GM08714 (cell line): ENCODE data around the gene TMIE.

Experiments used
- H3K4me3 ChIP-seq: fragments of 200-500 bp; sonication (Bioruptor generic); 2 replicates; pipeline ENCODE4 v1.5.1; 2014; ENCODE audit warnings: mild to moderate bottlenecking, low read length, inconsistent platforms
- ZNF274 ChIP-seq: IDR thresholded peaks from 2 replicates; pipeline ENCODE4 v1.6.1; 2012; ENCODE audit warnings: mild to moderate bottlenecking, low read depth, low read length

Gene TMIE

DNA sequence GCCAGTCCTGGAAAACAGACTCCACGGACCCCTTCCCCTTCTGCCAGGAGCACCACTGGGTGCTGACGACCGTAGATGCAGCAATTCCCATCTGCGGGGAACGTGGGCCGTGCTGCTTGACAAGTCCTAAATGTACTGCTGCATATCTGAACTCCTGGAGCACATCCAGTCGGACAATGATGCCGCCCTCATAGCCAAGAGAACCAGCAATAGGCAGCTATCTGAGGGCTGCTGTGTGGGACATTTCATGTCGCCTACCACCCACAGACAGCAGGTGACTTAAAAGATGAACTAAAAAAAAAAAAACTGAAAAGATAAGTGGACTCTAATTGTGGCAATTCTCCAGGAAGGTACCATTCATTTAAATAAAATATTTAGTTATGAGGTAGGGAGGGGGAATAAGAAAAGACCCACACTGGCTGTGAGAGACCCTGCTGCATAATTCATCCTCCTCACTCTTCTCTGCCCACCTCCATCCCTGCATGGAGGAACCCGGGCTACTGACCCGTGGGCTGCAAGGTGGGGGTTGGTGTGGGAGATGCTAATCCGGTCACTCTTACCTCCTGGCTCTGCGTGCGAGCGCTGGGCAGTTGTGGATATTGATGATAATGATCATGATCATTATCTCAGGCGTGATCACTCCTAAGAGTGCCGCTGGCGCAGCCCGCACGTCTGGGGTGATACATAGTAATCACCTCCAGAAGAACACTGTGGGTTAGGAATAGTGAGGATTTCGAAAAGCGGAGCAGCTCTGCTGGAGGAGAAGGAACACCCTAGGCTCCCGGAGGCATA is 36.0 kb upstream of the TMIE start:
- no peak for TF ChIP-seq ZNF274
- H3K4me3 ChIP-seq: no peak overlapping the region

DNA sequence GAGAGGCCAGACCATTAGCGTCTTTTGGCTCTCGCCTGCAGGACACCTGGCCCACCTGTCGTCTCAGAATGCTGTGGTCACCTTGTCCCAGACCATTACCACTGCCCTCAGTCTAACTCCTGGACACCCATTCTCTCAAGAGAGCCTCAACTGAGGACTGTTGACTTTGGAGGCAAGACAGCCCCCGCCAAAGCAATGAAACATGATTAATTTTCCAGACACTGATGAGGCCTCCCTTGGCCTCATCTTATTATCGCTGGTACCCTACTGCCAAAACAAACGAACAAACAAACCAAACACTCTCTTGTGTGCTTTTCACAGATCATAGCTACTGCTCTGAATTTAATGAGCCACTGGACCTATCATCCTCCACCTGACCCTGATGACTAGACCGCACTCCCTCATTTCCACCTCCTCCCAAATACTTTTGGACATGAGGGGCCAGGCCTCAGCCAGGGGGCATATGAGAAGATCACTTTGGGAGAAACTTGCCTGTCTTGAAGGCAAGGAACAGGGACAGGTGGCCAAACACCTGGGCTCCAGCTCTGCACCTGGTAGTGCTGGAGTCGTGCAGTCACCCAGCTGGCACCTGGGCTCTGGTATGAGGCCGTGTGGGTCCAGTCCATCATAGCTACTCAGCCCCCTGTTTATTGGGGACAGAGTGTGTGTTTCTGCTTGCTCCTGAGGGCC is 35.3 kb upstream of the TMIE start:
- no peak for TF ChIP-seq ZNF274
- H3K4me3 ChIP-seq: no peak overlapping the region

DNA sequence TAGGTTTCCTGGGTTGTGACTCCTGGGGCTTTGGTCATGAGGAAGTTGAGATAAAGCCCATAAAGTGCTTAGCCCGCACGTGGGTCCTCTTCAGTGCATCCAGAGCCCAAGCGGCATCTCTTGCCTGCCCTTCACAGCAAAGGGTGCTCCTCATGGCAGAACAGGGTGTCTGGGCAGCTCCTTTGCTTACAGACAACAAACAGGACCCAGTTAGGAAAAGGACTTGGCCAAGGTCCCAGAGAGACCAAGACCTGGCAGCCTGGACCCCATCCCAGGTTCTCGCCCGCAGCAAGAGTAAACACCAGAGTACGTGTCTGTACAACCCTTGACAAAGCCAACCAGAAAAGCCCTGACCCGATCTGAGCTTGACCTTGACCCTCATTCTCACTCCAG is 34.7 kb upstream of the TMIE start:
- TF ChIP-seq ZNF274: no peak
- no peak overlapping the region for H3K4me3 ChIP-seq

DNA sequence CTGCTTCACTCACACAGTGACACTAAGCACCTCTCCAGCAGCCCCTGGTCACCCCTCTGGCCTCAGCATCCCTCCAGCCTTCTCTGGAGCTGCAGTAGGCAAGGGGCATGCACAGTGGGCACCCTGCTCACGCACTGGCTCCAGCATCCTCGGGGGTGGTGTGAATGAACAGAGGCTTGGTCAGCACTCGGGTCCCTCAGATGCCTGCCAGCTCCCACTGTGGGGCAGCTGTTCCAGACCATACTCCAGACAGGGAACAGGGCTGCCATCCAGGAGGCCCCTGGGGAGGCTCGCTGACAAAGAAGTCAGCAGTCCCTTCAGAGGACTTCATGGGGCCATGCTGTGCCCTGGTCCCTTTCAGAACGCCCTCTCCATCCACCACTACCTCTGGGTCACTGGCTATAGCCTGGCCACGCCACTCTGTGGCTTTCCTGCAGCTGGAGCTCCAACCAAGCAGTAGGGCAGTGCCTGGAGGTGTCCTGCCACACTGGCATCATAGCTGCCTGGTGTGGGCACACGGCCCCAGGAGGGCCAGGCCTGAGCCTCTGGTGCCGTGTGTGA is 34.1 kb upstream of the TMIE start:
- TF ChIP-seq ZNF274: no peak
- H3K4me3 ChIP-seq: no peak overlapping the region

DNA sequence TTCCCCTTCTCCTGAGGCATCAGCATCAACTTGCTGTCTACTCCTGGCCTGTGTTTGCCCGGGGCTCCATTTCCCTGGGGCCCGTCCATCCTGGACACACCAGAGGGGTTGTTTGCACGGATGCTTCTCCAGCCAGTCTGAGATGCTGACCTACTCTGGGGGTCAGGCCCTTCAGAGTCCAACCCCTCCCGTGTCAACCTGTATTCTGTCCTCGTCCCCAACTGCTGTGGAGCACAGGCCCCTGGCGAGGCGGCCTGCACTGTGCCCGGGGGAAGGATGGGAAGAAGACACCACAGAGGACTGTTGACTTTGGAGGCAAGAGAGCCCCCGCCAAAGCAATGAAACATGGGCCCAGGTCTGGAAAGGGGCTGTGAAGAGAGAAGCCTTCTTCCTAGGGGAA is 33.5 kb upstream of the TMIE start:
- TF ChIP-seq ZNF274: no peak

DNA sequence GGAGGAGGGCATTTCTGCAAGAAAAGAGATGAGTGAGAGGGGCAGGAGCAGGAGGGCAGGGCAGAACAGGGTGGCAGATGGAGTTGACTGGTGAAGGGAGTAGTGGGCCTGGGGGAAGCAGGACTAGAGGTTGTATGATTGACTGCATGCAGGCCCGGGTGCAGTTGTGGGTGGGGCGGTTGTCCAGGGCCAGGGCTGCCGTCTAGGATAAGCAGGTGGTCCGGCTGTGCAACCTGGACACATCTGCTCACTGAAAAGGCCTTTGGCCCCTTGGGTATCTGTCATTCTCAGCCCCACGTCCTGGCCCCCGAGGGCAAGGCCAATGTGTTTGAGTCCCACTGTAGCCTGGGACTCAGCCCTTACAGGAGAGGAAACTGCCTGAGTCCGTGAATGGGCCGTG is 33.1 kb upstream of the TMIE start:
- H3K4me3 ChIP-seq: no peak overlapping the region
- no peak for TF ChIP-seq ZNF274

More for the DNA sequence above, 33.5 kb upstream of the TMIE start:
- H3K4me3 ChIP-seq: no peak overlapping the region

DNA sequence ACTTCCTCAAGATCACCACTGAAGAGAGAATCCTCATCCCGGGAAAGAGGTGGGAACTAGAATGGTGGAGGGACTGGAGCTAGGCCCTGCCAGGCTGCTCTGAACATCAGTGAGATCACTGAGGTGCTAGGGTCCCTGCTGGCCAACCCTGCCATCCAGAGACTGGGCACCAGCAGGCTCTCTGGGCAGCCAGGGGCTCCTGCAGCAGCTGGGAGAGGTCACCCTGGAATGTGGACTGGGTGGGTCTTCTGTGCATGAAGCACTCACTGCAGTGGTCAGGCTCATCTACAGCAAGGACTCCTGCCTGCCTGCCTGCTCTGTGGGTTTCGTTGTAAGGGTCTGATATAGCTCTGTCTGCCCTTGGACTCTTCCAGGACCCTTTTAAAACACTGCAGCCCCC is 32.6 kb upstream of the TMIE start:
- H3K4me3 ChIP-seq: no peak overlapping the region
- no peak for TF ChIP-seq ZNF274

DNA sequence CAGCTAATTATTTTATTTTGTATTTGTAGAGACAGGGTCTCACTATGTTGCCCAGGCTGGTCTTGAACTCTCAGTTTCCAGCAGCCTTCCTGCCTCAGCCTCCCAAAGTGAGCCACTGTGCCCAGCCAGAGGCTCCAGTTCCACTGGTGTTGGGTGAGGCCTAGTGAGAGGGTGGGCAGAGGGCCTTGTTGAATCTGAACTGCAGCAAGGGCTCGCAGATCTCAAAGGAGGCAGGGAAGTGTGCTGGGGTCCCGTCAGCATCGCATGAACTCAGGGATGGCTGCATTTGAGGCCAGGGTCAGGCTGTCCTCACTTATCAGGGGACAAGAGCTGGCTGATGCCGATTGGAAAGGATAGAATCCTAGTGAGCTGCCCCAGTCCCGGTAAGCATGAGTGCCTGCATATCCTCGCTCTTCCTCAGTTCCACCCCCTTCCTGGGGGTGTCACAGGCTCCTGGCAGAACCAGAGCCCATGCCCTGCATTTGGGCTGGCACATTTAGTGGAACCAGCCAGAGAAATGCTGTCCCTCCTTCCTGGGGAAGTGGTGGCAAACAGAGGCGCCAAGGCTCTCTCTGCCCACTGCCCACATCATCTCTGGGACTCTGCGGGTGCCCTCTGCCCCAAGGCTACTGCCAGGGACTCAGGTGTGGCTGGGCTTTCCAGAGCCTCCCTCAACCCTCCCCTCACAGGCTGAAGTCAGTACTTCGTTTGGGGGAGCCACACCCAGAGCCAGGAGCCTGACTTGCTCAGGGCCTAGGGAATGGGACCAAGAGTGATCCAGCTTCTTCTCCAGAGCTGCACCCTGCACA is 31.8 kb upstream of the TMIE start:
- no peak for TF ChIP-seq ZNF274

DNA sequence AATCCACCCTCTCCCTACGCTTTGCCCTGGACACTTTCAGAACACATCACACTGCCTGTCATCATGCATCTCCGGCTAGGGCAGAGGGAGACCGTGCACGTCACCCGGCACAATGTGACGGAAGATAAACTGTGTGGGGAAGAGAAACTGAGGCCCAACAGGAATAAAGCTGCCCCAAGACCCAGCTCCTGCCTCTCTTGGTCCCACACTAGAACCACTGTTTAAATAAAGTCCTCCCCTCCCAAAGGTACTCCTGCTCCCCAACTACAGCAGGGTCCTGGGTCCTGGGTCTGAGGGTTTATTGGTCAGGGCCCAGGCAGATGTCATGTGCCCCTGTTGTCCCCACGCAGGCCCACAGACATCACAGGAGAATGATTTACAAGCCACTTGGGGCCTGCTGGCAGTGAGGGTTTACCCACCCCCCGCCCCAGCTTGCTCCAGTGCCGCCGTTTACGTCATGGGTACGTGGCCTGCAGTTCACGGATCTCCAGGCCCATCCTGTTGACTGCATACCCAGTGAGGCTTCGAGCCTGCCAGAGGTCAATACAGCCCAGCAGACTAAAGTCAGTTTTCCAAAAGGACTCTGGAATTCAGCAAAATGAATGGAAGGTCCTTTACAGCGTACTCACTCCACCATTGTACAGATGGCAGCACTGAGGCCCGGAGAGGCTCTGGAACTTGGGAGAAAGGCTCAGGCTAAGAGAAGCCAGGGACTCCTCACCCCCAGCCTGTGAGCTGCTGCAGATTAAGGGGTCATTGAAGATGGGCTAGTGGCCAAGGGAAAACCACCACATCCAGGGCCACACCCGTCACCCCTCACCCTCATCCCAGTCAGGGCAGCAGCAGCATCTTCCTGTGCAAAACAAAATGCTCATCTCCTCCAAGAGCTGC is 30.9 kb upstream of the TMIE start:
- no peak overlapping the region for H3K4me3 ChIP-seq
- TF ChIP-seq ZNF274: no peak

More for the DNA sequence above, 31.8 kb upstream of the TMIE start:
- no peak overlapping the region for H3K4me3 ChIP-seq

DNA sequence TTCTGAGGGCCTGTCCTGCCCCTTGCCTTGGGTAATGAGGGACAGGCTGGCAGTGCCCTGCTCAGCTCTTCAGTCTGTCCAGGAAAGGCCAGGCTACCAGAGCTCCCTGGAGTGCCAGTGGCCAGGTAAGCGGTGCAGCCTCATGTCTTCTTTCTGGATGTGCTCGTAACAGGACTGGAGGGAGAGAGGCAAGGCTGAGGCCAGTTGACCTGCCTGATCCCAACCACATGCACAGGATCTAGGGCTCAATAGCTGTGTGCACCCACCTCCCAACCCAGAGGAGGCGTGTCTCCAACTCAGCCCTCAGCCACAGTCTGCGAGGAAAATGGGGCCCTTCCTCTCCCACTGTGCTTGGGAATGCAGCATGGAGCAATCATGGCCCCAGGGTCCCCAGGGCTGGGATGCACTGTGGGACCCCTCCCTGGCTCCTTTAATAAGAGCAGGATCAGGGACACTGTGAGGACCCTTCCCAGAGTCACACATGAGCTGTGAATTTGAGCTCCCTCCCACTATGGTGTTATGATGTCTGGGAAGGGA is 30.2 kb upstream of the TMIE start:
- TF ChIP-seq ZNF274: no peak
- H3K4me3 ChIP-seq: no peak overlapping the region

DNA sequence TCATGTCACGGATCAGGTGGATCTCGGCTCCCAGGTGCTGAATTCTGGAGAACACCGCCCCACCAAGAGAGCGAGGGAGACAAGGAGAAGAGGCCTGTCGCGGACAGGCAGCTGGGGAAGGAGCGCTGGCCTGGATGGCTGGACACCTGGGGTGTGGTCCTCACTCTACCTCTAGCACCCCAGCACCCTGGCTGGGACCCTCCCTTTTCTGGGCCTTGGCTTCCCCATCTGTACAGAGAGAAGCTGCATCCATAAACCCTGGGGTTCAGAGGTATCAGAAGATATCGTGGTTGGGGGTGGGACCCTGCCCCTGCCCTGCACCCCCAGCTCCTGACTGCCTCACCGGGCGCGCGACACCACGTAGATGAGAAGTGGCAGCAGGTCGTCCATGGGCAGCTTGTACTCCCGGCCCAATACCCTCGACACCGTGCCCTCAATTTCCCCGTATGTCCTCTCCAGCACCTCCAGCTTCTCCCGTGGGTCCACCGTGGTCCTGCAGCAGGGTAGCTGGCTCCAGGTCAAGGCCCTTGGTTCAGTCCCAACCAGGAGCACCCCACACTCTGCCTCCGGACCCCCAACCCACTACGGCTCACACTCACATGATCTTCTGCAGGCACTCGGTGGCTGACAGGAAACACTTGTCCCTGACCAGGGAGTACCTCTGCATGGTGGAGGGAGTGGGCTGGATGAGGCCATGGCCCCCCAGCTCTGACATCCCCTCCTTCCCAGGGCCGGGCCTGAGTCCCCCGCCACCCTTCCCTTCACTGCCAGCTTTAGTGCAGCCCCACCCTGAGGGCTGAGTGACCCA is 29.4 kb upstream of the TMIE start:
- no peak overlapping the region for H3K4me3 ChIP-seq
- no peak for TF ChIP-seq ZNF274

DNA sequence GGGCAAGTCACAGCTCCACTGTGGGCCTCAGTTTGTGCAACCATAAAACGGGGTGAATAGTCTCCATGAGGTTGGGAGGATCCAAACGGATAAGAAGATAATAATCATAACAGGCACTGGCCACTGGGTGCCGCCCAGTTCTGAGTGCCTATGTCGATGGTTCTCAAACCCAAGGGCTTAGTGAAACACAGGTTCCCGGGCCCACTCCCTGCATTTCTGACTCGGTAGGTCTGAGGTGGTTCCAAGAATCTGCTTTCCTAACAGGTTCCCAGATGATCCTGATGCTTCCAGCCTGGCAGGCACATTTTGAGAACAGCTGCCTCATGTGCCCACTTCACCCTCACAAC is 28.9 kb upstream of the TMIE start:
- no peak overlapping the region for H3K4me3 ChIP-seq
- TF ChIP-seq ZNF274: no peak
